Neural progenitor cell (in vitro differentiated cells): ENCODE data around the gene PIK3CB. TPM values are rescaled to one million over a fixed set of nuclear protein-coding genes. Genes with fewer than 3 reads are reported as not detected.

Experiments
- DNase-seq: peaks from one replicate; pipeline ENCODE4 v3.0.0-alpha.2; 2016; ENCODE audit warnings: low spot score
- H2AFZ ChIP-seq: fragments of 200-600 bp; sonication (generic); replicated peaks from 2 replicates; pipeline ENCODE4 v1.6.1; 2016; ENCODE audit warnings: antibody characterized with exemption
- H3F3A ChIP-seq: fragments of 200-600 bp; sonication (generic); 2 replicates; pipeline ENCODE4 v1.6.1; 2016; ENCODE audit warnings: antibody characterized with exemption, low read depth
- H3K27ac ChIP-seq: fragments of 200-600 bp; sonication (generic); 2 replicates; pipeline ENCODE4 v1.5.1; 2016; ENCODE audit warnings: mild to moderate bottlenecking
- H3K27me3 ChIP-seq: fragments of 200-600 bp; sonication (generic); 2 replicates; pipeline ENCODE4 v1.6.1; 2016; ENCODE audit warnings: mild to moderate bottlenecking, moderate library complexity
- H3K36me3 ChIP-seq: fragments of 200-600 bp; sonication (generic); 2 replicates; pipeline ENCODE4 v1.5.1; 2016
- H3K4me1 ChIP-seq: fragments of 200-600 bp; sonication (generic); 2 replicates; pipeline ENCODE4 v1.6.1; 2016; ENCODE audit warnings: mixed run types
- H3K4me2 ChIP-seq: fragments of 200-600 bp; sonication (generic); 2 replicates; pipeline ENCODE4 v1.6.1; 2016
- H3K4me3 ChIP-seq: fragments of 200-600 bp; sonication (generic); 2 replicates; pipeline ENCODE4 v1.5.1; 2016
- H3K79me2 ChIP-seq: fragments of 200-600 bp; sonication (generic); 2 replicates; pipeline ENCODE4 v1.6.1; 2016; ENCODE audit warnings: low read depth
- H3K9ac ChIP-seq: fragments of 200-600 bp; sonication (generic); 2 replicates; pipeline ENCODE4 v1.6.1; 2016
- H3K9me3 ChIP-seq: fragments of 200-600 bp; sonication (generic); 2 replicates; pipeline ENCODE4 v1.5.1; 2016; ENCODE audit warnings: low read depth
- H4K20me1 ChIP-seq: fragments of 200-600 bp; sonication (generic); 2 replicates; pipeline ENCODE4 v1.6.1; 2016; ENCODE audit warnings: low read depth
- H3K27ac Mint-ChIP-seq: 3 replicates; pipeline ENCODE4 v1.8.0; 2021; ENCODE audit warnings: mixed read lengths
- H3K27me3 Mint-ChIP-seq: 2 replicates; pipeline ENCODE4 v1.8.0; 2022; ENCODE audit warnings: low read depth, mild to moderate bottlenecking, inconsistent platforms, moderate library complexity, mixed read lengths; ENCODE audit not compliant: insufficient read depth
- H3K36me3 Mint-ChIP-seq: 3 replicates; pipeline ENCODE4 v1.8.0; 2021; ENCODE audit warnings: mixed read lengths
- H3K4me1 Mint-ChIP-seq: 3 replicates; pipeline ENCODE4 v1.8.0; 2021; ENCODE audit warnings: mixed read lengths
- H3K4me3 Mint-ChIP-seq: 3 replicates; pipeline ENCODE4 v1.8.0; 2021; ENCODE audit warnings: mild to moderate bottlenecking, moderate library complexity, mixed read lengths
- H3K9me3 Mint-ChIP-seq: 3 replicates; pipeline ENCODE4 v1.8.0; 2020; ENCODE audit warnings: mixed read lengths
- CTCF ChIP-seq: fragments of 200-600 bp; sonication (generic); IDR thresholded peaks from 2 replicates; pipeline ENCODE4 v1.5.1; 2017; ENCODE audit warnings: antibody characterized with exemption, mild to moderate bottlenecking
- EZH2 ChIP-seq: fragments of 200-600 bp; sonication (generic); IDR thresholded peaks from 2 replicates; pipeline ENCODE4 v1.6.1; 2017; ENCODE audit warnings: antibody characterized with exemption, mild to moderate bottlenecking, moderate library complexity
- EZH2phosphoT487 ChIP-seq: fragments of 200-600 bp; sonication (generic); IDR thresholded peaks from 2 replicates; pipeline ENCODE4 v1.6.1; 2017; ENCODE audit warnings: antibody characterized with exemption
- total RNA-seq: library from RNA; depleted of rRNA; stranded (reverse); fragments of >200 nt; gene quantifications from 2 replicates; pipeline ENCODE4 v1.2.3, GENCODE V29; 2015; ENCODE audit warnings: low replicate concordance

The PIK3CB gene
- total RNA-seq, 1 donor from 2014 or later, result 17.7 TPM

- no peaks in the 10 kb centered on the region for H3F3A ChIP-seq
- Mint-ChIP-seq H3K27me3 (no peaks in the 10 kb centered on the region), H3K4me3 (no peak overlapping the region), H3K9me3 (peaks cover 18% of the 10 kb centered on the region), H3K36me3 (peaks cover 15% of the 10 kb centered on the region), H3K4me1 (no peaks in the 10 kb centered on the region), H3K27ac (no peak overlapping the region)
- no peak for DNase-seq
- H3K4me1 ChIP-seq, result no peaks in the 10 kb centered on the region
- H3K4me2 ChIP-seq, result no peak overlapping the region
- TF ChIP-seq EZH2phosphoT487 (no peak), CTCF (no peak), EZH2 (no peak)
- H3K9me3 ChIP-seq, result no peaks in the 10 kb centered on the region
- H3K27me3 ChIP-seq, result no peaks in the 10 kb centered on the region
- H3K36me3 ChIP-seq, result no peaks in the 10 kb centered on the region
- H4K20me1 ChIP-seq, result no peaks in the 10 kb centered on the region
- no peak overlapping the region for H3K9ac ChIP-seq
- peaks cover 15% of the 10 kb centered on the region for H3K79me2 ChIP-seq
- no peak overlapping the region for H3K27ac ChIP-seq
- no peak overlapping the region for H2AFZ ChIP-seq
- H3K4me3 ChIP-seq, result no peak overlapping the region
Observed at GRCh38 chr3:138768946-138769345, 65.8 kb downstream of the PIK3CB start.

- H3K36me3 Mint-ChIP-seq, result peaks cover 12% of the 10 kb centered on the region
- DNase-seq, result no peak
- H3K27ac Mint-ChIP-seq, result no peak overlapping the region
- H3K4me3 ChIP-seq, result no peak overlapping the region
- H3K9ac ChIP-seq, result no peak overlapping the region
- no peaks in the 10 kb centered on the region for H3K36me3 ChIP-seq
- no peak overlapping the region for H3K4me2 ChIP-seq
- H2AFZ ChIP-seq, result no peak overlapping the region
- H3K79me2 ChIP-seq, result peaks cover 7% of the 10 kb centered on the region
- H3K4me1 Mint-ChIP-seq, result no peaks in the 10 kb centered on the region
- no peaks in the 10 kb centered on the region for H3K4me1 ChIP-seq
- H3K27me3 ChIP-seq, result no peaks in the 10 kb centered on the region
- H4K20me1 ChIP-seq, result no peaks in the 10 kb centered on the region
- no peaks in the 10 kb centered on the region for H3K9me3 ChIP-seq
- no peaks in the 10 kb centered on the region for H3K27me3 Mint-ChIP-seq
- no peak overlapping the region for H3K4me3 Mint-ChIP-seq
- no peak for TF ChIP-seq CTCF
- no peak for TF ChIP-seq EZH2phosphoT487
- no peak overlapping the region for H3K27ac ChIP-seq
- H3K9me3 Mint-ChIP-seq, result peaks cover 18% of the 10 kb centered on the region
- no peaks in the 10 kb centered on the region for H3F3A ChIP-seq
Observed at GRCh38 chr3:138768125-138768524, 66.6 kb downstream of the PIK3CB start.

- Mint-ChIP-seq H3K4me1 (no peaks in the 10 kb centered on the region), H3K9me3 (peaks cover 18% of the 10 kb centered on the region), H3K36me3 (peaks cover 12% of the 10 kb centered on the region), H3K27me3 (no peaks in the 10 kb centered on the region), H3K27ac (no peak overlapping the region), H3K4me3 (no peak overlapping the region)
- H3K4me2 ChIP-seq, result no peak overlapping the region
- no peaks in the 10 kb centered on the region for H3K4me1 ChIP-seq
- H2AFZ ChIP-seq, result no peak overlapping the region
- no peak for DNase-seq
- H3K27ac ChIP-seq, result no peak overlapping the region
- H3F3A ChIP-seq, result no peaks in the 10 kb centered on the region
- no peak overlapping the region for H3K4me3 ChIP-seq
- no peaks in the 10 kb centered on the region for H3K9me3 ChIP-seq
- H4K20me1 ChIP-seq, result no peaks in the 10 kb centered on the region
- H3K9ac ChIP-seq, result no peak overlapping the region
- H3K27me3 ChIP-seq, result no peaks in the 10 kb centered on the region
- peaks cover 6% of the 10 kb centered on the region for H3K79me2 ChIP-seq
- TF ChIP-seq CTCF, result no peak
- TF ChIP-seq EZH2, result no peak
- H3K36me3 ChIP-seq, result no peaks in the 10 kb centered on the region
Observed at GRCh38 chr3:138767498-138768104, 67.1 kb downstream of the PIK3CB start.
